Smooth muscle cell of the umbilical artery (primary cell): ENCODE results near the gene SLC2A4RG. TPM values are rescaled to one million over a fixed set of nuclear protein-coding genes. Genes with fewer than 3 reads are reported as not detected.

Experiments used
- total RNA-seq: library from RNA; depleted of rRNA; stranded (reverse); fragments of >200 nt; gene quantifications from 2 replicates; pipeline ENCODE4 v1.2.3, GENCODE V29; 2014

Gene SLC2A4RG
- 14.3 and 24.8 TPM in 2 replicates for total RNA-seq

GRCh38 chr20:63739130-63740069 is at the start of gene SLC2A4RG:
SLC2A4RG (plus strand) TSS chr20:63739776; CDS start chr20:63739913, 137 bp downstream.

GRCh38 chr20:63696628-63697356 is 42.8 kb upstream of the SLC2A4RG start, which contains the start of gene TNFRSF6B:
TNFRSF6B (plus strand) TSS chr20:63696652; CDS start chr20:63696768, 116 bp downstream.

GRCh38 chr20:63707558-63708300 is 31.8 kb upstream of the SLC2A4RG start, which contains the start of the genes ARFRP1 and ZGPAT:
ARFRP1 (minus strand) TSS chr20:63707976; CDS start chr20:63707091, 885 bp downstream.
ZGPAT (plus strand) TSS chr20:63708039; CDS start chr20:63708581, 542 bp downstream.

GRCh38 chr20:63735859-63736718 is 3.5 kb upstream of the SLC2A4RG start, which contains the start of gene LIME1:
LIME1 (plus strand) TSS chr20:63736664; CDS start chr20:63737550, 886 bp downstream.

Other genes with a start within 250 kb of the SLC2A4RG start
- 3.9 and 8.8 TPM in 2 replicates for gene EEF1A2, start 240.7 kb upstream of the SLC2A4RG start, total RNA-seq
- gene PPDPF, start 219.0 kb upstream of the SLC2A4RG start, total RNA-seq = 61.2 and 63.0 TPM in 2 replicates
- 0.18 TPM in 1 of 2 replicates, not detected in the other for gene PTK6, start 202.4 kb upstream of the SLC2A4RG start, total RNA-seq
- gene SRMS, start 192.0 kb upstream of the SLC2A4RG start, total RNA-seq = not detected in 2 replicates
- gene FNDC11, start 185.6 kb upstream of the SLC2A4RG start, total RNA-seq = 0.74 and 0.89 TPM in 2 replicates
- 32.7 and 54.9 TPM in 2 replicates for gene HELZ2, start 165.5 kb upstream of the SLC2A4RG start, total RNA-seq
- gene GMEB2, start 112.7 kb upstream of the SLC2A4RG start, total RNA-seq = 8.9 and 13.6 TPM in 2 replicates
- 2.7 and 6.7 TPM in 2 replicates for gene STMN3, start 86.4 kb upstream of the SLC2A4RG start, total RNA-seq
- 7.1 and 14.3 TPM in 2 replicates for gene RTEL1, start 81.5 kb upstream of the SLC2A4RG start, total RNA-seq
- gene TNFRSF6B, start 43.1 kb upstream of the SLC2A4RG start, total RNA-seq = 16.3 and 95.5 TPM in 2 replicates
- 35.3 and 43.2 TPM in 2 replicates for gene ARFRP1, start 31.8 kb upstream of the SLC2A4RG start, total RNA-seq
- gene ZGPAT, start 31.7 kb upstream of the SLC2A4RG start, total RNA-seq = 19.3 and 23.6 TPM in 2 replicates
- gene LIME1, start 3.1 kb upstream of the SLC2A4RG start, total RNA-seq = 2.7 and 8.9 TPM in 2 replicates
- gene ZBTB46, start 91.5 kb downstream of the SLC2A4RG start, total RNA-seq = 0.42 and 0.59 TPM in 2 replicates
- gene ABHD16B, start 121.7 kb downstream of the SLC2A4RG start, total RNA-seq = 0.09 TPM in 1 of 2 replicates, not detected in the other
- gene TPD52L2, start 125.5 kb downstream of the SLC2A4RG start, total RNA-seq = 127 and 187 TPM in 2 replicates
- gene DNAJC5, start 155.3 kb downstream of the SLC2A4RG start, total RNA-seq = 79.7 and 83.4 TPM in 2 replicates
- 15.7 and 22.6 TPM in 2 replicates for gene UCKL1, start 216.6 kb downstream of the SLC2A4RG start, total RNA-seq
- gene ZNF512B, start 230.2 kb downstream of the SLC2A4RG start, total RNA-seq = 6.2 and 10.6 TPM in 2 replicates
- 0.30 and 2.4 TPM in 2 replicates for gene SAMD10, start 239.9 kb downstream of the SLC2A4RG start, total RNA-seq
- gene PRPF6, start 241.4 kb downstream of the SLC2A4RG start, total RNA-seq = 58.2 and 72.9 TPM in 2 replicates